Activated T-cell treated with anti-CD3 and anti-CD28 coated beads for 1 hour (primary cell): Measurements from ENCODE around the gene TMEM117.
"Not testable (repeated sequence)": the region's sequence is repeated elsewhere in the genome, so short reads cannot be mapped to it uniquely, and the experiment has no call there.

Source experiments
- DNase-seq: peaks from one replicate; pipeline ENCODE4 v3.0.0-alpha.2; 2020; ENCODE audit warnings: low read depth

Gene TMEM117

DNA sequence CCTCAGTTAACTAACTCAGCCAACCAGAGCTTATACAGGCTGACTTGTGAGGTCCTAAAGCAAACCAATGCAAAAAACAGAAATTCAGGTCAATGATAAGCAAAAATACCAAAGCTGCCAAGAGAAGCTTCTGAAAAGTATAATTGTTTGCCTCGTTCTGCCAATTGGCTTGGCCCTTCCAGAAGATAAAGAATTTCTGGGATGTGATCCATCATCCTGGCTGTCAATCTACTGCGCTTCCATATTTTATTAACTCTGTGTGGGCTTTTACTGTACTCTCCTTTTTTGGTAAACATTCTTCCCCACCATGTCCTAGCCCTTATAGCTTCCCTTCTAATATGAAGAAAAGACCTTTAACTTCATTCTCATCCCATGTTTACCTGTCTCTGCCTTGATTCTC is 387.9 kb downstream of the TMEM117 start:
- DNase-seq: no peak

- DNase-seq: no peak
Observed at GRCh38 chr12:44224399-44225148, 388.7 kb downstream of the TMEM117 start.

- no peak for DNase-seq
Observed at GRCh38 chr12:44225149-44225510, 389.2 kb downstream of the TMEM117 start.

DNA sequence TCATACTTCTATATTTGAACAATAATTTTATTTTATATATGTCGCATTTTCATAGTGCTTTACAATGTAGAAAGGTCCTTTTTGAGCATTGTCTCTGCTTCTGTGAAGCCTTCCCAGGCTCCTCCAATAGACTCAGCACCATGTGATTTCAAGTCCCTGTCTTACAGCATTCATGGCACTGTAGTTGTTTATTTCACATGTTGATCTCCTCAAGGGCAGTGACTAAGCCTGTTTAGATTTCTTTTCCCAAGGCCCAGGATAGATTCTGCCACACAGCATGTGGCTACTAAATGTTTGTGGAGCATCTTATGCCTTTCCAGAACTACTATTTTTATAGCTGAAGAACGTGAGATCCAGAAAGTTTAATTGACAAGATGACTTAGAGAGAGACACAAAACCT is 391.7 kb downstream of the TMEM117 start:
- DNase-seq: no peak

DNA sequence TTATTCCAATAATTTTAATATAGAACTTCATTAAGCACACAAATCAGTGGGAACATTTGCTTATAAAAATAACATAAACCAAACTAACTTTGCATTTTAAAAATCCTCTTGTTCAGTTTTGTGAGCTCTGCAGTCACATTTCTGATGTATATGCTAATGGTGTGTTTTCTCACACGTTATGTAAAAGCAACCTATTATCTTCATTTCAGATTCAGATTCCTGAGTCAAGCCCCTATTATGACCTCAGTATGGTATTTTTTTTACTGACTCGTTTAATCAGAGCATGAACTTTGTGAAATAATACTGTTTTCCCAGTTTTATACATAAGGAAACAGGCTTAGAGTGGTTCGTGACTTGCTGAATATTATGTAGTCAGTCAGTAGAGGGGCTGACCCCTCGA is 394.0 kb downstream of the TMEM117 start:
- no peak for DNase-seq

- DNase-seq: no peak
Observed at GRCh38 chr12:44235674-44236073, 399.8 kb downstream of the TMEM117 start.

- DNase-seq: no peak
Observed at GRCh38 chr12:44240186-44240585, 404.3 kb downstream of the TMEM117 start.

DNA sequence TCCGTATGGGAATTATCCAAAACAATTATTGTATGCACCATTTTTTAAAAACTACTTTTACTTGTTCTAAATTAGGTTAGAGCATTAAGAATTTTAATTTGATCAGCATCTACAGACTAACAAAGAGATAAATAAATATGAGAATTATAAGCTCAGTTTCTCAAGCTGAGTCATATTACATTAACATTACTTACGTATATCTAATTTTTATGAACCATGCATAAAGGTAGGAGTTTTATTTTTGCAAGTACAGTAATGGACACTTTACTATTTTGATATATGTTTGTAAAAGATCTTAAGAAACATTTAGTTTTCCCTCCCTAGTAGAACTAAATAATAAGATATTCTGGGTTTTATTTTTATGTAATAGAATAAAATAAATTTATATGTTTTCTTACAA is 410.1 kb downstream of the TMEM117 start:
- DNase-seq: no peak

DNA sequence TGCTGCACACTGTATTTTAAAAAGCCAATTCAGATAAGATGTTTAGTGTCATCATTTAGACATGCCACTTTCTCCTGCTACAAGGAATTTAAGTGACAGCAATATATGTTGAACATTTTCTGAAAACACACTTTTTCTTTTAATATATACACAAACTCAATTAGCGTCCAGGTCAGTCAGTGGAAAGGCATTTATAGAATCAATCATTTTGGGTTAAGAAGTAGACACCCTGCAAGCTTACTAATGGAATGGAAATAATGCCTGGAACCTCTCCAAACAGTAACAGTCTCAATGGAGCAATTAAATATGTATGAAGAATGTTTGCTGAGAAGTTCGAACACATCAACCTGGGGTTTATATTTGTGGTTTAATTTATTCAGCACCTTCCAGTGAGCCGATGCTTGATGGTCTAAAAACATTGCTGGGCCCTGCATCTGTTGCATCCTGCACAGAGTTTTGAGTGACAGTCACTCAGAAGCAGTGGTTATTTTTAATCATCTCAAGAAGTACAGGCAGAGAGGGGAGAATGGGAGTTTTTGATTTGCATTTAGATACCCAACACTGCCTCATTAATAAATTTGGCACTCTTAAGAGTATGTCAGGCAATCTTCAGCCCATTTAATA is 410.7 kb downstream of the TMEM117 start:
- no peak for DNase-seq

DNA sequence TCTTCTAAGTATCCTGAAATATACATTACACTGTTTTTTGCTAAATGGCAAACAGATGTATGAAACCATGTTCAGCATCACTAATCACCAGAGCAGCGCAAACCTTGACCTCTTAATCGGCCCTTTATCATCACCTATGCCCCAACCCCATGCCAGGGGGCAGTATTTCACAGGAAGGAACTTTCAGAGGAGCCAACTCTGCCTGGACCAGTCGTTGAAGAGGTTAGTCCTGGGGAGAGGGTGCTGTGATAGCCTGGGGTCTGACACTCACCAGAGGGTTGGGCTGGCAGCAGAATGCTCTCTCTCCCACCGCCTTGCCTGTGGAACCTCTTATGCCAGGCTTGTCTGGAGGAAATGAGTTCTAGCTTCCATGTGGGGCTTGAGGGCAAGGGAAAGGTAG is 411.7 kb downstream of the TMEM117 start:
- no peak for DNase-seq

DNA sequence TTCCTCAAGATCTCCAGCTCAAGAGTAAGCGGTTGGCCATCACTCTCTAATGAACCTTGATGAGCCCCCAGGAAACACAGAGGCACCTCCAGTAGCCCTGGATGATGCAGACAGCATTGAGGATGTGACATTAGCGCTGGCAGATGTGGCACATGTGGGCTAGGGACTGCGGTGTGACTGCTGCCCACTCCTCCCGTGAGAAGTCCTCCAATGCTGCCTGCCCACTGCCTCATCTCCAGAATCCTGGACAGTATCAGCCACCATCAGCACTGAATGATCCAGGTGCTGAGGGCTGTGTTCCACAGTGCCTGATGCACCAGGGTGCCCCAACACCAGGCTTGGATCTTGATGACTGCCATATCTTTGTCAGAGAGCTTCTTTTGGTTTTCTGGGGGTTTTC is 412.6 kb downstream of the TMEM117 start:
- no peak for DNase-seq

DNA sequence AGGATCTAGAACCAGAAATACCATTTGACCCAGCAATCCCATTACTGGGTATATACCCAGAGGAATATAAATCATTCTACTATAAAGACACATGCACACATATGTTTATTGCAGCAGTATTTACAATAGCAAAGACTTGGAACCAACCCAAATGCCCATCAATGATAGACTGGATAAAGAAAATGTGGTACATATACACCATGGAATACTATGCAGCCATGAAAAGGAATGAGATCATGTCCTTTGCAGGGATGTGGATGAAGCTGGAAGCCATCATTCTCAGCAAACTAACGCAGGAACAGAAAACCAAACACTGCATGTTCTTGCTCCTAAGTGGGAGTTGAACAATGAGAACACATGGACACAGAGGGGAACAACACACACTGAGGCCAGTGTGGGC is 414.6 kb downstream of the TMEM117 start:
- DNase-seq: not testable (repeated sequence)

GRCh38 chr12:44253338-44253856 is 417.5 kb downstream of the TMEM117 start:
- DNase-seq: no peak

GRCh38 chr12:44258246-44258645 is 422.4 kb downstream of the TMEM117 start:
- no peak for DNase-seq

DNA sequence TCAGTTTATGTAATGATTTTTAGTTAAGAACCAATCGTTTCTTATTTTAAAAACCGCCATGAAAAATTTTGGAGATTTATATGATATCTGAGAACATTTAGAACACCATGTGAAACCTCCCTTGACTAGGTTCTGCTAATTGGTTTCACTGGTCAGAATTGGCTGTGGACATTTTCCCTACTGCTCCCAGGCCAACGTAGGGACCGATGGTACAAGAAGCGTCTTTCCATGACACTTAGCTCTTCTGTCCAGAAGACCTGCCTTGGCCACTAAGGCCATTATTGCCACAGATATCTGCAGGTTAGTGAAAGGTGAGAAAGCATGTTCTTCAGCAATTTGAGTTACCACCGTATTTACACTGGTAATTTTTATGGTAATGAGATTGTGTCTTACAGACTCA is 424.0 kb downstream of the TMEM117 start:
- no peak for DNase-seq

GRCh38 chr12:44260581-44260980 is 424.7 kb downstream of the TMEM117 start:
- no peak for DNase-seq

- DNase-seq: no peak
Observed at GRCh38 chr12:44285321-44285960, 449.6 kb downstream of the TMEM117 start.

DNA sequence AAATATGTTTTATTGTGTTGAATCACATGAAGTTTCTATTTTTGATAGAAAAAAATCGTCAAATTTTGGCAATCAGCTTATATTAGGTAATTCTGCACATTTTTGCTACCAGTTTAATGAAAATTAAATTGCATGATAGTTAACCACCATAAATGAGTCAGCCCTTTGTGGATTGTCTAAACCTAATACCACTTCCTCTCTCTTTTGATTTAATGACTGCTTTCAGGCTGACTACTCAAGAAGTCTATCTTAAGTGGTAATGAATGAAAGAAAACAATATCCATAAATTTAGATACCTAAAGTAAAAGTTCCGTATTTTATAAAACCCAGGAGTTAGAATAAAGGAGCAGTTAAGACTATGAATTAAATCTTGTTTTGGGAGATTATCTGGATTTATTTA is 450.5 kb downstream of the TMEM117 start:
- DNase-seq: no peak

- no peak for DNase-seq
Observed at GRCh38 chr12:44286821-44287505, 451.1 kb downstream of the TMEM117 start.

DNA sequence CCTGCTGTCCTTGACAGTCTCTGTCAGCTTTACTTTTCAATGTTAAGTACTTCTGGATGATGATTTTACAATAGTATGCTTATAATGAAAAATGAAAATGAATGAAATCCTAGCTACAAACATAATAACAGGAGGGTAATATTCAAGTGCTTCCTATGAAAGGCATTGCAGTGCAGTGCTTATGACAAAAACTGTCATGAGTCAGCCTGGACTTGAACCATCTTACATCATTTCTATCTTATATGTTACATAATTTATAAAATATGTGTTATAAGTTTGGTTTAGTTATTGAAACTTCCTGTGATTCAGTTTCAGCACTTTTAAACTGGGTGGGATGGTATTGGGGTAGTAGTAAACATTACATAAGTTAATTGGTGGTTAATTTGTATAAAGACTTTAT is 451.7 kb downstream of the TMEM117 start:
- DNase-seq: no peak

- DNase-seq: no peak
Observed at GRCh38 chr12:44294649-44295048, 458.8 kb downstream of the TMEM117 start.

DNA sequence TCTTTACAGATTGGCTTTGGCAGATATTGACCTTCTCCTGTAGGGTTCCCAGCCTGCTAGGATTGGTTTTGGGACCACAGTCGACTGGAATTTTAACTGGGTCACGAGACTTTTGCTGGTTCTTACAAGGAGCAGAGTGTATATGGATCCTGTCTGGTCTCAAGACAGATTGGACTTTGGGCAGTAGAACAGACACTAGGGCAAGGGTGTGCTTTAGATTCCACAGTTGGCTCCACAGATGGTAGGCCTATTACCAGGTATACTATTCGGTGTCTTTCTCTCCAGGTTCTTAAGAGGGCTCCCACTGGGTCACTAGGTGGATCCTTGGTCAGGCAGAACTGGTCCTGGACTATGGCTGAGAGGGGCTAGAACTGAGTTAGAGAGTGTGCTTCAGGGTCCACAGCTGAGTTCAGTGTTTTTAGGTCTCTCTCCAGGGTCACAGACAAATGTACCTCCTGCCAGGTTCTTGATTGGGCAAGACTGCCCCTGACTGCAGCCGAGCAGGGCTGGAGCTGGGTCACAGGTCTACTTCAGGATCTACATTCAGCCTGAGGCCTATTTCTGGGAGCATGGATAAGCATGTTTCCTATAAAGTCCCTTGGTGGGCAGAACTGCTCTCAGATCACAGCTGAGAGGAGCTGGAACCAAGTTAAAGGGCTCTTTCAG is 460.2 kb downstream of the TMEM117 start:
- no peak for DNase-seq
